ENCODE results near the gene ACOT11. TPM values are rescaled to one million over a fixed set of nuclear protein-coding genes. Genes with fewer than 3 reads are reported as not detected.

ACOT11 gene
- total and polyA plus RNA-seq, 7 donors: 8.9 to 40.9 (median 22.1) TPM

DNA sequence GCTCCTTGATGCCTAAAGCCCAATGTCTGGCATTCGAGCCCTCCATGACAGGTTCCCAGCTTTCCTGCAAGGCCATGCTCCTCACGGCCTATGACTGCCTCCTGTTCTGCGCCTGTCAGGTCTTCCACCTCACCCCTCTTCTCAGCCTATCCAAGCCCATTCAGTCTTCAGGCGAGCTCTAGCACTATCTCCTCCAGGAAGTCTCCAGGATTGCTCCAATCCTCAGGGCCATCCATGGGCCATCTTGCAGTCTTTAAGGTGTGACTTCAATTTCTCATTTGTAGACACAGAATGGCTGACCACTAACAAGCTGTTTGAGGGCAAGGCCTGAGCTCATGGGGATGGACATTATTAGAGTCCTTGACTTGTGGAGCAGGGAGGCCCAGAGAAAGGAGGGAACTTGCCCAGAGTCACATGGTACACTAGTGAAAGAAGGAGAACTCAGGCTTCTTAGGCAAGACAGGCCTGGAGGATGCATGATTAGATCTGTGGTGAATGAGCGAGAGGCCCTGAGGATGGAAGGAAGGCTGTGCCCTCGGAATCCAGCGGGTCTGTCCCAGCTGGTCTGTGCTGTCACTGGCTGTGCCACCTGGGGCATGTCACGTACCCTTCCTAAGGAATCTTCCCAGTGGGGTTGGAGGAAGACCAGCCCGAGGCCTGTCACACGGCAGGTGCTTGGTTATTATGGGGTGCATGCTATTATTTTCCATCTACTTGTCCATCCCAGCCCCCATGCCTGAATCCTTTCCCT is 1.2 kb upstream of the ACOT11 start:
- intact Hi-C loops (cut with DNase I): loop anchor here (2.0 to 5.0 kb wide), 4 partner anchors 48 to 275 kb away; partner anchors contain the start of gene TTC4
- H3K4me1 ChIP-seq: peaks cover 0 to 63% (median 60%) of the 10 kb centered on the region in 4 donors
- H3K36me3 ChIP-seq: no peaks in the 10 kb centered on the region
- H3K27me3 ChIP-seq: no peaks in the 10 kb centered on the region
- TF ChIP-seq POLR2AphosphoS5 (IDR thresholded peaks at IDR 0.05): no peak
- TF ChIP-seq EP300 (IDR thresholded peaks at IDR 0.05): no peak
- TF ChIP-seq POLR2A (IDR thresholded peaks at IDR 0.05): no peak
- no peak for TF ChIP-seq CTCF (IDR thresholded peaks at IDR 0.05)
- H3K9me3 ChIP-seq: no peaks in the 10 kb centered on the region
- peak overlapping the region; percentile 83 to 90 (median 88) for H3K27ac ChIP-seq
- no peak for DNase-seq
- H3K4me3 ChIP-seq: no peak overlapping the region
- 78 to 84% methylated on average over 10 of the region's 10 CpGs for WGBS, 2 donors

DNA sequence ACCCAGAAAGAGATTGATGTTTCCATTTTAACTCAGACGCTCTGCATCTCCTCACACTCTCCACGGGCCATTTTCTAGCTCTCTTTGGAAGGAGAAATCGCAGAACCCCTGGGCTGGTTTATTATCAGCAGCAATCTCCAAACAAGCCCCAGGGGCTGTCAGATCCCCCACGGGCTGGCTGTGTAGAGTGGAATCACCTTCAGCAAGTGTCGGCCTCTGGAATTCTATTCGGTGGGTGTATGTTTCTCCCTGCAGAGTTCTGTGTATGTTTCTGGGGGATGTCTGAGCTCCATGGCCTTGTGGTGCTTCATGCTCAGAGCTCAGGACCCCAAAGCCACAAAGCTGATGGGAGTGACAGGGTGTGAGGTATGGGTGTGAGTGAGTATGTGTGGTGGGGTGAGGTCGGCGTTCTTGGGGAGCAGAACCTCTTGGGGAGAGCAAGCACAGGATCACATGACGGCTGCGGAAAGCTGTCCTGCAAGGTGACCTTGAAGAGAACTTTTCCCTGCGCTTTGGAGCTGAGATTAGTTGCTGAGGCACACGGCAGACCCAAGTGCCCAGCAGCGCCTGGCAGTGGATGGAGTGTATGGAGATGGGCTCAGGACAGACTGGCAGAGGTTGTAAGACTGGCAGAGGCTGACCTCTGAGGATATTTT is 489 bp downstream of the ACOT11 start:
- Histone ChIP-seq H3K4me3 (peak overlapping the region; percentile 17 to 51 (median 46)), H3K27me3 (no peaks in the 10 kb centered on the region), H3K27ac (peak overlapping the region; percentile 83 to 90 (median 88)), H3K4me1 (peaks cover 0 to 47% (median 43%) of the 10 kb centered on the region in 4 donors), H3K9me3 (no peaks in the 10 kb centered on the region), H3K36me3 (no peaks in the 10 kb centered on the region)
- TF ChIP-seq POLR2A (IDR thresholded peaks at IDR 0.05) (no peak), CTCF (IDR thresholded peaks at IDR 0.05) (no peak), EP300 (IDR thresholded peaks at IDR 0.05) (no peak), POLR2AphosphoS5 (IDR thresholded peaks at IDR 0.05) (no peak)
- no peak for DNase-seq
- intact Hi-C loops (cut with DNase I): loop anchor here (1.0 to 5.0 kb wide), 3 partner anchors 33 to 276 kb away; partner anchors contain the start of gene TTC4
- 63 to 72% methylated on average over 13 of the region's 13 CpGs for WGBS, 2 donors

DNA sequence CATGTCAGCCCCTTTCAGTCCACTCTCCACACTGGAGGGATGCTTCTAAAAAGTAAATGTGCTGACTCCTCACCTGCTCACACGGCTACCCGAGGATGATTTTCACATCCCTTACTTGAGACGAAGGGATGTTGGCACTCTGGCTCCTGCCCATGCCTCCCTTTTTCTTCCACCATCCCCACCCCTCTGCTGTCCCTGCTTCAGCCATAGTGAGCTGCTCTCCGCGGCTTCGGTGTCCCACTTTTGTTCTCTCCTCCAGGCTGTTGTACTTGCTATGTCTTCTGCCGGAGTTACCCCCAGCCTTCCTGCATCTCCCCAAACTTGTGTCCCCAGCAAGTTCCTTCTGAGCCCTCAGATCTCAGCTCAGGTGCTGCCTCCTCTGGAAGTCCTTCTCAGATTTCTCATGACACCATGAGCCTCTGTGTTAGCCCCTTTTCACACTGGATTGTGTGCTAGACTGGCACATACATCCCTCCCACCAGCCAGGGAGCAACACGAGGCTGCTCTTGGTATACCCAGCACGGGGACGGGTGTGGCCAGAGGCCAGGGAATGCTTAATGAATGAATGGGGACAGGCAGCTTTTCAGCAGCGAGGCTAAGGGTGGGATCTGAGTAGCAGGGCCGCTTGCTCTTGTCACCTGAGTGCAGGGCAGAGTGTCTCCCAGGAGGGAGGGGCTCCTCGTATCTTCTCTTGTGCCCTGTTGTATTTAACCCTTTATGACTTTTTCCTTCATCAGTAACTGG is 1.3 kb downstream of the ACOT11 start:
- H3K36me3 ChIP-seq: no peaks in the 10 kb centered on the region
- TF ChIP-seq POLR2A (IDR thresholded peaks at IDR 0.05) (no peak), POLR2AphosphoS5 (IDR thresholded peaks at IDR 0.05) (no peak), CTCF (IDR thresholded peaks at IDR 0.05) (no peak), EP300 (IDR thresholded peaks at IDR 0.05) (no peak)
- H3K4me1 ChIP-seq: peaks cover 0 to 47% (median 43%) of the 10 kb centered on the region in 4 donors
- no peaks in the 10 kb centered on the region for H3K27me3 ChIP-seq
- no peak for DNase-seq
- 74 to 76% methylated on average over 13 of the region's 13 CpGs for WGBS, 2 donors
- peak overlapping the region in 3 of 4 donors; percentile 45 to 51 (median 48) for H3K4me3 ChIP-seq
- intact Hi-C loops (cut with DNase I): loop anchor here (5.0 kb wide), 2 partner anchors 168 to 277 kb away; partner anchors contain the start of gene TTC4
- H3K9me3 ChIP-seq: no peaks in the 10 kb centered on the region
- H3K27ac ChIP-seq: peak overlapping the region; percentile 83 to 90 (median 88)

GRCh38 chr1:54551891-54552290 is 3.9 kb downstream of the ACOT11 start:
- whole genome bisulfite sequencing, 2 donors: 90 to 94% methylated on average over 3 of the region's 3 CpGs
- no peak overlapping the region for H3K4me3 ChIP-seq

More at GRCh38 chr1:54551891-54552290, 3.9 kb downstream of the ACOT11 start:
- H3K36me3 ChIP-seq: no peaks in the 10 kb centered on the region
- H3K4me1 ChIP-seq: peaks cover 0 to 35% (median 32%) of the 10 kb centered on the region in 4 donors
- no peaks in the 10 kb centered on the region for H3K9me3 ChIP-seq
- no peak for TF ChIP-seq POLR2A (IDR thresholded peaks at IDR 0.05)
- no peak for TF ChIP-seq EP300 (IDR thresholded peaks at IDR 0.05)
- no peak for TF ChIP-seq CTCF (IDR thresholded peaks at IDR 0.05)
- TF ChIP-seq POLR2AphosphoS5 (IDR thresholded peaks at IDR 0.05): no peak
- no peak for DNase-seq
- intact Hi-C loops (cut with DNase I): no loop called here
- no peak overlapping the region for H3K27ac ChIP-seq
- no peaks in the 10 kb centered on the region for H3K27me3 ChIP-seq

Measured in sigmoid colon (tissue), 7 donors.